GM12875 (cell line): Measurements from ENCODE around the gene PGBD5.

Experiments
- H3K4me3 ChIP-seq: one replicate; pipeline ENCODE4 v1.5.1; 2011; ENCODE audit warnings: low read depth, low read length, control low read depth
- CTCF ChIP-seq: IDR thresholded peaks from 2 replicates; pipeline ENCODE4 v1.5.1; 2011; ENCODE audit warnings: low read depth, mild to moderate bottlenecking, control low read depth, inconsistent platforms, low read length, moderate library complexity, borderline replicate concordance; ENCODE audit not compliant: insufficient read depth

PGBD5 gene

GRCh38 chr1:230431527-230431926, 5.4 kb upstream of the PGBD5 start:
- no peak for TF ChIP-seq CTCF
- no peak overlapping the region for H3K4me3 ChIP-seq

GRCh38 chr1:230430499-230430898, 4.4 kb upstream of the PGBD5 start:
- TF ChIP-seq CTCF = no peak
- no peak overlapping the region for H3K4me3 ChIP-seq

- no peak overlapping the region for H3K4me3 ChIP-seq
- no peak for TF ChIP-seq CTCF
Observed at GRCh38 chr1:230429067-230429735, 3.1 kb upstream of the PGBD5 start.

GRCh38 chr1:230427981-230428380, 1.8 kb upstream of the PGBD5 start:
- H3K4me3 ChIP-seq = no peak overlapping the region
- no peak for TF ChIP-seq CTCF

GRCh38 chr1:230427094-230427876, 1.2 kb upstream of the PGBD5 start:
- no peak for TF ChIP-seq CTCF
- H3K4me3 ChIP-seq = no peak overlapping the region

- H3K4me3 ChIP-seq = no peak overlapping the region
Observed at GRCh38 chr1:230425252-230426091, 660 bp downstream of the PGBD5 start.

More at GRCh38 chr1:230425252-230426091, 660 bp downstream of the PGBD5 start:
- no peak for TF ChIP-seq CTCF
